DND-41 (cell line): ENCODE results near the gene TBC1D19.

Experiments used
- EZH2 ChIP-seq: IDR thresholded peaks from 3 replicates; pipeline ENCODE4 v1.6.1; 2012; ENCODE audit warnings: borderline replicate concordance, low read depth, mild to moderate bottlenecking, moderate library complexity, low read length, inconsistent platforms; ENCODE audit not compliant: severe bottlenecking
- TF ChIP-seq, protein P1 (sequence below): IDR thresholded peaks from 2 replicates; pipeline ENCODE4 v1.5.1; 2012; ENCODE audit warnings: borderline replicate concordance, low read length, moderate library complexity, mild to moderate bottlenecking; ENCODE audit not compliant: poor library complexity, severe bottlenecking; ENCODE audit errors: extremely low read depth

DNA sequence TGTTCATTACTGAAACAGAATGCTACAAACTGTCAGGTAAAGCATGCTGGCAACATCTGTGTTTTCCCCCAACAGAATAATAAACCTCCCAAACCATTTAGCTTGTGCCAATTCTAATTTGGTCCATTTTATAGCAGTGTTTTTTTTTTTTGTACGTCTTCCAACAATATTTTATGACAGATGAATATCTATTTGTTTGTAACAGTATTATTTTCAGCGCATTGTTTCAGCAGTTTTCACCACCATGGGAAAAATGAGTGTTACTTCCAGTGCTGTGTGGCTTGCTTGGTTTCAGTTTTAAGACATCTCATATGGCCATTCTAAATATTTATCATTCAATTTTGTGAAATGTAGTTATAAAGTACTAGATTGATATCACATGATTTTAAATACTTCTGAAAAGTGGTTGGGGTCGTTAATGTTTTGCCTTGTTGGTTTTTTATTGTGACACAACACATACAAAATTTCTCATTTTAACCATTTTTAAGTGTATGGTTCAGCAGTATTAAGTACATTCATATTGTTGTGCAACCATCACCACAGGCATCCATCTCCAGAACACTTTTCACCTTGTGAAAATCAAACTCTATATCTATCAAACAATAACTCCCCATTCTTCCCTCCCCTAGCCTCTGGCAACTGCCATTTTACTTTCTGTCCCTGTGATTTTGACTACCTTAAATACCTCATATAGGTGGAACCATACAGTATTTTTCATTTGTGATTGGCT is 25.6 kb upstream of the TBC1D19 start:
- TF ChIP-seq, protein P1, sequence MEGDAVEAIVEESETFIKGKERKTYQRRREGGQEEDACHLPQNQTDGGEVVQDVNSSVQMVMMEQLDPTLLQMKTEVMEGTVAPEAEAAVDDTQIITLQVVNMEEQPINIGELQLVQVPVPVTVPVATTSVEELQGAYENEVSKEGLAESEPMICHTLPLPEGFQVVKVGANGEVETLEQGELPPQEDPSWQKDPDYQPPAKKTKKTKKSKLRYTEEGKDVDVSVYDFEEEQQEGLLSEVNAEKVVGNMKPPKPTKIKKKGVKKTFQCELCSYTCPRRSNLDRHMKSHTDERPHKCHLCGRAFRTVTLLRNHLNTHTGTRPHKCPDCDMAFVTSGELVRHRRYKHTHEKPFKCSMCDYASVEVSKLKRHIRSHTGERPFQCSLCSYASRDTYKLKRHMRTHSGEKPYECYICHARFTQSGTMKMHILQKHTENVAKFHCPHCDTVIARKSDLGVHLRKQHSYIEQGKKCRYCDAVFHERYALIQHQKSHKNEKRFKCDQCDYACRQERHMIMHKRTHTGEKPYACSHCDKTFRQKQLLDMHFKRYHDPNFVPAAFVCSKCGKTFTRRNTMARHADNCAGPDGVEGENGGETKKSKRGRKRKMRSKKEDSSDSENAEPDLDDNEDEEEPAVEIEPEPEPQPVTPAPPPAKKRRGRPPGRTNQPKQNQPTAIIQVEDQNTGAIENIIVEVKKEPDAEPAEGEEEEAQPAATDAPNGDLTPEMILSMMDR = no peak
- no peak for TF ChIP-seq EZH2
